Omental fat pad (tissue), 4 donors: ENCODE results near the gene ABHD11. TPM values are rescaled to one million over a fixed set of nuclear protein-coding genes. Genes with fewer than 3 reads are reported as not detected.

Experiments
- ATAC-seq: fragments of 150-250 bp; one replicate; pipeline ENCODE4 v1.9.1; 2016; ENCODE audit warnings: mild to moderate bottlenecking, moderate library complexity; ENCODE audit not compliant: low FRiP score
- DNase-seq: peaks from one replicate; pipeline ENCODE4 v3.0.0-alpha.2; 2019; ENCODE audit warnings: low spot score
- CTCF ChIP-seq, 3 donors: fragments of 450-650 bp; IDR thresholded peaks; one replicate each; pipeline ENCODE4 v1.5.1; 2016 to 2017; ENCODE audit warnings: antibody characterized with exemption in 3 of 3, mild to moderate bottlenecking in 3 of 3, moderate library complexity in 2 of 3
- total RNA-seq, 4 donors: library from RNA; depleted of rRNA; stranded (reverse); fragments of >200 nt; gene quantifications; one replicate each; pipeline ENCODE4 v1.1.0, GENCODE V29; 2016

Gene ABHD11
- total RNA-seq, 4 donors from 2014 or later = 6.6 to 13.9 (median 9.4) TPM

- TF ChIP-seq CTCF (IDR thresholded peaks at IDR 0.05) = no peak
- ATAC-seq (no peak), DNase-seq (no peak)
Observed at GRCh38 chr7:73741600-73741999, 3.0 kb upstream of the ABHD11 start.

- DNase-seq = no peak
- TF ChIP-seq CTCF (IDR thresholded peaks at IDR 0.05) = no peak
- no peak for ATAC-seq
Observed at GRCh38 chr7:73740771-73741170, 2.2 kb upstream of the ABHD11 start.

- DNase-seq = no peak
- no peak for ATAC-seq
- TF ChIP-seq CTCF (IDR thresholded peaks at IDR 0.05) = no peak
Observed at GRCh38 chr7:73740212-73740611, 1.6 kb upstream of the ABHD11 start.

- DNase-seq (no peak), ATAC-seq (no peak)
- no peak for TF ChIP-seq CTCF (IDR thresholded peaks at IDR 0.05)
Observed at GRCh38 chr7:73739387-73739767, 775 bp upstream of the ABHD11 start.

- TF ChIP-seq CTCF (IDR thresholded peaks at IDR 0.05) = no peak
- peak; percentile 51 for DNase-seq
- ATAC-seq = no peak
Observed at GRCh38 chr7:73738220-73738611, 386 bp downstream of the ABHD11 start.

GRCh38 chr7:73737491-73738219 lies 947 bp downstream of the ABHD11 start:
- no peak for ATAC-seq
- no peak for DNase-seq
- no peak for TF ChIP-seq CTCF (IDR thresholded peaks at IDR 0.05)

GRCh38 chr7:73736885-73737284 lies 1.7 kb downstream of the ABHD11 start:
- no peak for TF ChIP-seq CTCF (IDR thresholded peaks at IDR 0.05)
- DNase-seq = no peak

More at GRCh38 chr7:73736885-73737284, 1.7 kb downstream of the ABHD11 start:
- ATAC-seq = no peak
